Astrocyte (in vitro differentiated cells and primary cell): ENCODE data around the gene APOA5. TPM values are rescaled to one million over a fixed set of nuclear protein-coding genes. Genes with fewer than 3 reads are reported as not detected.
"Not testable (repeated sequence)": the region's sequence is repeated elsewhere in the genome, so short reads cannot be mapped to it uniquely, and the experiment has no call there.

ENCODE experiments used
- DNase-seq: peaks from one replicate; pipeline ENCODE4 v3.0.0-alpha.2; 2010; ENCODE audit warnings: low read depth
- FAIRE-seq: peaks from 2 replicates; lab custom pipeline; 2011; peaks lifted over from hg19 to GRCh38; lab: Jason Lieb, UNC
- H2AFZ ChIP-seq: 2 replicates; pipeline ENCODE4 v1.6.0; 2012; ENCODE audit warnings: low read depth, low read length, inconsistent platforms
- H3K27ac ChIP-seq: 2 replicates; pipeline ENCODE4 v1.5.1; 2011; ENCODE audit warnings: low read depth, low read length, inconsistent platforms
- H3K27me3 ChIP-seq: 2 replicates; pipeline ENCODE4 v1.6.0; 2011; ENCODE audit warnings: low read length, inconsistent platforms; ENCODE audit not compliant: insufficient read depth
- H3K36me3 ChIP-seq: 2 replicates; pipeline ENCODE4 v1.5.1; 2011; ENCODE audit warnings: low read length, inconsistent platforms; ENCODE audit not compliant: insufficient read depth
- H3K4me1 ChIP-seq: 2 replicates; pipeline ENCODE4 v1.5.1; 2011; ENCODE audit warnings: low read length, inconsistent platforms; ENCODE audit not compliant: insufficient read depth
- H3K4me2 ChIP-seq: 2 replicates; pipeline ENCODE4 v1.6.0; 2012; ENCODE audit warnings: low read length, inconsistent platforms
- H3K4me3 ChIP-seq: 2 replicates; pipeline ENCODE4 v1.5.1; 2011; ENCODE audit warnings: low read depth, mild to moderate bottlenecking, low read length, inconsistent platforms; ENCODE audit not compliant: insufficient read depth
- H3K79me2 ChIP-seq: 2 replicates; pipeline ENCODE4 v1.6.0; 2012; ENCODE audit warnings: mild to moderate bottlenecking, low read length, inconsistent platforms; ENCODE audit not compliant: insufficient read depth
- H3K9ac ChIP-seq: 2 replicates; pipeline ENCODE4 v1.6.0; 2012; ENCODE audit warnings: mild to moderate bottlenecking, low read length, inconsistent platforms
- H3K9me3 ChIP-seq: 2 replicates; pipeline ENCODE4 v1.5.1; 2012; ENCODE audit warnings: low read depth, mild to moderate bottlenecking, low read length, inconsistent platforms; ENCODE audit not compliant: insufficient read depth
- H4K20me1 ChIP-seq: 2 replicates; pipeline ENCODE4 v1.6.0; 2012; ENCODE audit warnings: low read length, inconsistent platforms; ENCODE audit not compliant: insufficient read depth
- H3K27ac Mint-ChIP-seq: one replicate; pipeline ENCODE4 v1.8.0; 2021; ENCODE audit warnings: mild to moderate bottlenecking, mixed read lengths; ENCODE audit not compliant: unreplicated experiment
- H3K27me3 Mint-ChIP-seq: one replicate; pipeline ENCODE4 v1.8.0; 2021; ENCODE audit warnings: low read depth, mixed read lengths; ENCODE audit not compliant: unreplicated experiment
- H3K36me3 Mint-ChIP-seq: one replicate; pipeline ENCODE4 v1.8.0; 2021; ENCODE audit warnings: low read depth, mixed read lengths; ENCODE audit not compliant: unreplicated experiment
- H3K4me1 Mint-ChIP-seq: one replicate; pipeline ENCODE4 v1.8.0; 2021; ENCODE audit warnings: low read depth, mixed read lengths; ENCODE audit not compliant: unreplicated experiment
- H3K4me3 Mint-ChIP-seq: one replicate; pipeline ENCODE4 v1.8.0; 2021; ENCODE audit warnings: mild to moderate bottlenecking, moderate library complexity, mixed read lengths; ENCODE audit not compliant: unreplicated experiment
- H3K9me3 Mint-ChIP-seq: one replicate; pipeline ENCODE4 v1.8.0; 2021; ENCODE audit warnings: mild to moderate bottlenecking, mixed read lengths; ENCODE audit not compliant: unreplicated experiment
- CTCF ChIP-seq: IDR thresholded peaks from 2 replicates; pipeline ENCODE4 v1.5.1; 2011; ENCODE audit warnings: low read depth, mild to moderate bottlenecking, inconsistent platforms, low read length, moderate library complexity; ENCODE audit not compliant: insufficient read depth
- EZH2 ChIP-seq: IDR thresholded peaks from 2 replicates; pipeline ENCODE4 v1.6.1; 2012; ENCODE audit warnings: mild to moderate bottlenecking, low read length, inconsistent platforms; ENCODE audit not compliant: insufficient read depth
- total RNA-seq: library from RNA; stranded (reverse); gene quantifications from 2 replicates; pipeline ENCODE4 v1.2.1, GENCODE V29; 2021

APOA5 gene
- total RNA-seq, 1 donor from 2014 or later: not detected

- Histone ChIP-seq H3K27me3 (no peaks in the 10 kb centered on the region), H3K9ac (peak overlapping the region; percentile 94), H3K79me2 (peaks cover 31% of the 10 kb centered on the region), H3K4me2 (peak overlapping the region; percentile 95), H3K4me1 (peaks cover 8% of the 10 kb centered on the region), H3K27ac (peak overlapping the region; percentile 94), H4K20me1 (no peaks in the 10 kb centered on the region), H3K9me3 (no peaks in the 10 kb centered on the region), H3K36me3 (peaks cover 11% of the 10 kb centered on the region), H3K4me3 (peak overlapping the region; percentile 81), H2AFZ (no peak overlapping the region)
- H3K27me3 Mint-ChIP-seq: no peaks in the 10 kb centered on the region
- H3K9me3 Mint-ChIP-seq: no peaks in the 10 kb centered on the region
- H3K4me1 Mint-ChIP-seq: peaks cover 9% of the 10 kb centered on the region
- FAIRE-seq: no peak
- DNase-seq: no peak
- TF ChIP-seq EZH2: no peak
- no peaks in the 10 kb centered on the region for H3K36me3 Mint-ChIP-seq
- peak overlapping the region; percentile 70 for H3K27ac Mint-ChIP-seq
- peak overlapping the region; percentile 93 for H3K4me3 Mint-ChIP-seq
Measured at GRCh38 chr11:116771935-116772334, 19.7 kb downstream of the APOA5 start.

- Mint-ChIP-seq H3K4me3 (no peak overlapping the region), H3K9me3 (no peaks in the 10 kb centered on the region), H3K36me3 (peaks cover 17% of the 10 kb centered on the region), H3K4me1 (no peaks in the 10 kb centered on the region), H3K27me3 (no peaks in the 10 kb centered on the region), H3K27ac (no peak overlapping the region)
- no peak for DNase-seq
- no peak for TF ChIP-seq CTCF
- no peak for TF ChIP-seq EZH2
- H3K36me3 ChIP-seq: peaks cover 60% of the 10 kb centered on the region
- H3K27ac ChIP-seq: no peak overlapping the region
- no peak overlapping the region for H3K9ac ChIP-seq
- no peak overlapping the region for H2AFZ ChIP-seq
- no peaks in the 10 kb centered on the region for H3K27me3 ChIP-seq
- peaks cover 5% of the 10 kb centered on the region for H3K79me2 ChIP-seq
- no peak overlapping the region for H3K4me2 ChIP-seq
- no peak overlapping the region for H3K4me3 ChIP-seq
- no peaks in the 10 kb centered on the region for H3K4me1 ChIP-seq
- H3K9me3 ChIP-seq: no peaks in the 10 kb centered on the region
- H4K20me1 ChIP-seq: no peaks in the 10 kb centered on the region
- FAIRE-seq: no peak
Measured at GRCh38 chr11:116762132-116762531, 29.5 kb downstream of the APOA5 start.

GRCh38 chr11:116756044-116756443 is 35.6 kb downstream of the APOA5 start:
- not testable (repeated sequence) for H2AFZ ChIP-seq, H3K27ac ChIP-seq, H3K27me3 Mint-ChIP-seq, H3K9ac ChIP-seq, H4K20me1 ChIP-seq, H3K27ac Mint-ChIP-seq, H3K27me3 ChIP-seq, H3K4me1 ChIP-seq, H3K4me3 Mint-ChIP-seq, H3K9me3 ChIP-seq, H3K4me2 ChIP-seq, DNase-seq, H3K4me3 ChIP-seq, H3K79me2 ChIP-seq, H3K9me3 Mint-ChIP-seq, H3K4me1 Mint-ChIP-seq, FAIRE-seq
- H3K36me3 ChIP-seq: peaks cover 57% of the 10 kb centered on the region
- H3K36me3 Mint-ChIP-seq: peaks cover 11% of the 10 kb centered on the region
